Upper lobe of left lung (tissue), 6 donors: ENCODE results near the gene ARHGAP26. TPM values are rescaled to one million over a fixed set of nuclear protein-coding genes. Genes with fewer than 3 reads are reported as not detected.

Experiments used
- ATAC-seq, 2 donors: fragments of 200-7000 bp; cut with Tn5 transposase; one replicate each; pipeline ENCODE4 v1.9.1; 2022; ENCODE audit warnings: mild to moderate bottlenecking in 2 of 2, moderate library complexity in 2 of 2; ENCODE audit not compliant: low FRiP score in 2 of 2
- DNase-seq, 2 donors: peaks; one replicate each; pipeline ENCODE4 v3.0.0-alpha.2; 2019 to 2020
- H3K27ac ChIP-seq, 4 donors: fragments of 200-600 bp; sonication (generic); one replicate each; pipeline ENCODE4 v1.5.1; 2016 to 2019
- H3K27me3 ChIP-seq, 4 donors: fragments of 200-600 bp; sonication (generic); one replicate each; pipeline ENCODE4 v1.5.1; 2017 to 2019
- H3K36me3 ChIP-seq, 4 donors: fragments of 200-600 bp; sonication (generic); one replicate each; pipeline ENCODE4 v1.5.1; 2016 to 2019
- H3K4me1 ChIP-seq, 4 donors: fragments of 200-600 bp; sonication (generic); one replicate each; pipeline ENCODE4 v1.5.1; 2018 to 2019
- H3K4me3 ChIP-seq, 4 donors: fragments of 200-600 bp; sonication (generic); one replicate each; pipeline ENCODE4 v1.5.1; 2017 to 2019; ENCODE audit warnings: mild to moderate bottlenecking in 2 of 4, moderate library complexity in 1 of 4
- H3K9me3 ChIP-seq, 4 donors: fragments of 200-600 bp; sonication (generic); one replicate each; pipeline ENCODE4 v1.5.1; 2018 to 2019
- EP300 ChIP-seq, 4 donors: sonication (generic); formaldehyde crosslinking; IDR thresholded peaks; one replicate each; pipeline ENCODE4 v1.5.1; 2017; ENCODE audit warnings: antibody characterized with exemption in 4 of 4, control low read depth in 2 of 4
- POLR2A ChIP-seq, 4 donors: fragments of 450-650 bp; IDR thresholded peaks; one replicate each; pipeline ENCODE4 v1.5.1; 2016 to 2017; ENCODE audit warnings: antibody characterized with exemption in 4 of 4, mild to moderate bottlenecking in 2 of 4
- POLR2AphosphoS5 ChIP-seq, 2 donors: sonication (generic); formaldehyde crosslinking; IDR thresholded peaks; one replicate each; pipeline ENCODE4 v1.5.1; 2017; ENCODE audit warnings: antibody characterized with exemption in 2 of 2
- WGBS, 2 donors: methylation state at CpG; one replicate each; pipeline ENCODE4 v1.1.5; 2017 to 2018; 5-methylcytosine and 5-hydroxymethylcytosine counted together
- total RNA-seq, 6 donors: library from RNA; depleted of rRNA in 4 of 6; stranded (reverse); fragments of >200 nt in 4 of 6; gene quantifications; one replicate each; pipeline versions ENCODE4 v1.1.0 to v1.2.1, GENCODE V29; 2016 to 2021
- TF ChIP-seq, protein P1 (sequence below), 6 experiments: fragments of 450-650 bp in 4 of 6; fragments of 200-600 bp in 2 of 6; sonication (generic) in 2 of 6; IDR thresholded peaks; one replicate each; pipeline ENCODE4 v1.5.1; 2016 to 2019; ENCODE audit warnings: antibody characterized with exemption in 6 of 6
- donor health status: DM: no; HTN: no; CAD: no; lungs with moderate emphysema.
- donor health status: DM: no; HTN: yes; CAD: no; lungs with severe emphysema.

Gene ARHGAP26
- total RNA-seq, 6 donors from 2014 or later = 34.9 to 90.1 (median 38.9) TPM

DNA sequence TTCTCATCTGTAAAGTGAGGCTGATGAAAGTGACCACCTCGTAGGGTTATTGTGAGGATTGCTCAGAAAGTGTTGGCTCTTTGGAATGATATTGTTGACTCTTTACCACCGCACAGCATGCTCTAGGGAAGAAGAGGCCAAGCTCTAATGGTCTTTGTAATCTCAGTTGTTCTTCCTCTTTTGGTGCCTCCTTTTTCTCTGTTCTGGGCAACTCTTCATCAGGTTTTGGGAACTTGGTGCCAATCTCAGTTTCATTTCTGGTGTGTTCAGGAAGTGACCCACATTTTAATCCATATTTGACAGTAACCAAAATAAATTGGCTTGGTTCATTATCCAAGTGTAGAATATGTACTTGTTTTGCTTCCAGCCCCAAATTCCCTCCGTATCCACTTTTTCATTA lies 25.1 kb downstream of the ARHGAP26 start:
- Histone ChIP-seq H3K36me3 (no peaks in the 10 kb centered on the region), H3K4me1 (peaks cover 14 to 38% (median 27%) of the 10 kb centered on the region in 4 donors), H3K27ac (peak overlapping the region; percentile 23 to 64 (median 48)), H3K4me3 (no peak overlapping the region), H3K9me3 (no peaks in the 10 kb centered on the region), H3K27me3 (no peaks in the 10 kb centered on the region)
- DNase-seq (no peak), ATAC-seq (peak in 1 of 2 donors; percentile 57)
- 74 to 75% methylated on average over 3 of the region's 3 CpGs for WGBS, 2 donors
- TF ChIP-seq, protein P1, sequence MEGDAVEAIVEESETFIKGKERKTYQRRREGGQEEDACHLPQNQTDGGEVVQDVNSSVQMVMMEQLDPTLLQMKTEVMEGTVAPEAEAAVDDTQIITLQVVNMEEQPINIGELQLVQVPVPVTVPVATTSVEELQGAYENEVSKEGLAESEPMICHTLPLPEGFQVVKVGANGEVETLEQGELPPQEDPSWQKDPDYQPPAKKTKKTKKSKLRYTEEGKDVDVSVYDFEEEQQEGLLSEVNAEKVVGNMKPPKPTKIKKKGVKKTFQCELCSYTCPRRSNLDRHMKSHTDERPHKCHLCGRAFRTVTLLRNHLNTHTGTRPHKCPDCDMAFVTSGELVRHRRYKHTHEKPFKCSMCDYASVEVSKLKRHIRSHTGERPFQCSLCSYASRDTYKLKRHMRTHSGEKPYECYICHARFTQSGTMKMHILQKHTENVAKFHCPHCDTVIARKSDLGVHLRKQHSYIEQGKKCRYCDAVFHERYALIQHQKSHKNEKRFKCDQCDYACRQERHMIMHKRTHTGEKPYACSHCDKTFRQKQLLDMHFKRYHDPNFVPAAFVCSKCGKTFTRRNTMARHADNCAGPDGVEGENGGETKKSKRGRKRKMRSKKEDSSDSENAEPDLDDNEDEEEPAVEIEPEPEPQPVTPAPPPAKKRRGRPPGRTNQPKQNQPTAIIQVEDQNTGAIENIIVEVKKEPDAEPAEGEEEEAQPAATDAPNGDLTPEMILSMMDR (IDR thresholded peaks at IDR 0.05) = no peak
- TF ChIP-seq POLR2AphosphoS5 (IDR thresholded peaks at IDR 0.05) = peak in 1 of 2 donors; percentile 18

DNA sequence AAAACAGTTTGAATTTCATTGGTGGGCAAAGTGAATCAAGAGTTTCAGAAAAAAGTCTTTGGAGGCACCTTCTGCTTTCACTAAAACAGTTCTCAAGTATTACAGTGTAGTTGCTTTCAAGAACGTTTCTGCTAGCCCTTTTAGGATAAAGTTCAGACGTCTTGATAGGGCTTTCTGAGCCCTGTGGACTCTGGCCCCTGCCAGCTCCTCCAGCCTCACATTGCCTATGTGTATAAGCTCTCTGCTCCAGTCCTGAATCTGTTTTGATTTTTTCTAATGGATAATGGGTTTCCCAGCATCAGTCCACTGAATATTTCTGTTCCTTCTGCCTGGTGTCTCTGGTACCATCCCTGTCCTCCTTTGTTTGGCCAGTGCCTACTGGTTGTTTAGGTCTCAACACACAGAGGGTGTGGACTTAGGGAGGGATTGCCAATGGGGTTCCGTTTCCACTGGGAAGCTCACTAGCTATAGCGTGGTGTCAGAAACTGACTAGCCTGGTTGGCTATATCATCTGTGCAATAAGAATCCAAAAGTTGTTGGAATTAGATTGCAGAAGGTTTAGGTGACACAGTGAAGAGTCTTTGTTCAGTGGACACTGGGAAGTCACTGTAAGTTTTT lies 26.4 kb downstream of the ARHGAP26 start:
- WGBS, 2 donors = 79 to 81% methylated on average over 4 of the region's 4 CpGs
- no peak for ATAC-seq

DNA sequence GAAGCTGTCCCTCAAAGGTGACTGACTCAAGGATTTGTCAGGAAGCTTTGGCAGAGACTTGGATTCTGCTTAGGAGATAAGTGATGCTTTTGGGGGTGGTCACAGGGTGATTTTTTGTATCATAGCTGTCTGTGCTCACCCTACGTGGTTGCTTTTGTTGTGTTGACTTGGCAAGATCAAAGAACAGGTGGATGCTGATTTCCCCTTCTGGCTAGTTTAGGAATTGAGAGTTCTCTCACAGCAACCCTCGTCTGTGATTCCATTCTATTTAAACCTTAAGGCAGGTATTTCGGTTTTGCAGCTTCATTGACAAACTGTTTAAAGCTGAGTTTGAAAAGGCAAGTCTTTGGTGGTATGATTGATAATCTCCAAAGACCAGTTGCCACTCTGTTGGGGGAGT lies 27.2 kb downstream of the ARHGAP26 start:
- H3K36me3 ChIP-seq = no peaks in the 10 kb centered on the region
- peaks cover 20 to 51% (median 32%) of the 10 kb centered on the region in 4 donors for H3K4me1 ChIP-seq
- no peaks in the 10 kb centered on the region for H3K27me3 ChIP-seq
- no peak for ATAC-seq
- no peak overlapping the region for H3K4me3 ChIP-seq
- WGBS, 2 donors = 80 to 89% methylated on average over 3 of the region's 3 CpGs
- TF ChIP-seq, protein P1 (IDR thresholded peaks at IDR 0.05) = no peak
- TF ChIP-seq POLR2AphosphoS5 (IDR thresholded peaks at IDR 0.05) (no peak), EP300 (IDR thresholded peaks at IDR 0.05) (no peak), POLR2A (IDR thresholded peaks at IDR 0.05) (no peak)
- H3K27ac ChIP-seq = peak overlapping the region; percentile 73 to 79 (median 78)
- DNase-seq = no peak
- H3K9me3 ChIP-seq = no peaks in the 10 kb centered on the region

More for the DNA sequence above, 26.4 kb downstream of the ARHGAP26 start:
- TF ChIP-seq POLR2AphosphoS5 (IDR thresholded peaks at IDR 0.05) (no peak), POLR2A (IDR thresholded peaks at IDR 0.05) (no peak), EP300 (IDR thresholded peaks at IDR 0.05) (no peak)
- TF ChIP-seq, protein P1 (IDR thresholded peaks at IDR 0.05) = no peak
- Histone ChIP-seq H3K27ac (peak overlapping the region in 1 of 4 donors; percentile 79), H3K36me3 (no peaks in the 10 kb centered on the region), H3K9me3 (no peaks in the 10 kb centered on the region), H3K4me3 (no peak overlapping the region), H3K4me1 (peaks cover 20 to 46% (median 31%) of the 10 kb centered on the region in 4 donors), H3K27me3 (no peaks in the 10 kb centered on the region)
- DNase-seq = no peak

DNA sequence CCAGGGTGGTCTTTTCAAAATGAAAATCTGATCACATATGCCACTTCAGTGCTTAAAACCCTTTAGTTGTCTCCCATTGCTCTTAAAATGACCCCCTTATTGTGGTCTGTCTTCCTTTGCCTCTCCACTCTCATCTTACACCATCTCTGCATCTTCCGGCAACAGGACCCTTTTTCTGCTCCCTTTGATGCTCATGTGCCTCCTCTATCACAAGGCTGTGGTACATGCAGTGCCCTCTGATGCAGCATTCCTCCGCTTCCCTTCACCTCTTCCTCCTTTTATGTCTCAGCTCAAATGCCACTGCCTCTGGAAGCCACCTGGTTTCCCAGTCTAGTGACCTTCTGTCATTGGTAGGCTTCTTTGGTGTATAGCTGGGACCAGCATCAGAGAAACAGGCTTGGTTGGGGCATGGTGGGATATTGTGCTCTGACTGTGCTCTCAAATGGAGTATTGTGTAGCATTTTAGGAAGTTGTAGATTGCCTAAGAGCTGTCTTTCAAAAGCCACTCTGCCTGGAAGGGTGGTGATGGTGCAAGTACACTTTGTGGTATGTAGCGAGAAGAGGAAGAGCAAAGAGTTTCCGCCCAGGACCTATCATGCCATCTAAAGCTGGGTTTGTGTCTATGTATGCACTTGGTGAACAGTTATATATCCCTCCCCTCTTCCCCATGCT lies 28.1 kb downstream of the ARHGAP26 start:
- Histone ChIP-seq H3K27me3 (no peaks in the 10 kb centered on the region), H3K4me1 (peaks cover 20 to 59% (median 40%) of the 10 kb centered on the region in 4 donors), H3K4me3 (no peak overlapping the region), H3K27ac (peak overlapping the region; percentile 73 to 79 (median 78)), H3K9me3 (no peaks in the 10 kb centered on the region), H3K36me3 (no peaks in the 10 kb centered on the region)
- WGBS, 2 donors = 66 to 83% methylated on average over 4 of the region's 4 CpGs
- TF ChIP-seq EP300 (IDR thresholded peaks at IDR 0.05) (peak in 2 of 4 donors; percentile 53 to 62), POLR2A (IDR thresholded peaks at IDR 0.05) (peak in 1 of 4 donors; percentile 29), POLR2AphosphoS5 (IDR thresholded peaks at IDR 0.05) (peak; percentile 75 to 86)
- TF ChIP-seq, protein P1 (IDR thresholded peaks at IDR 0.05) = no peak
- DNase-seq = peak in 1 of 2 donors; percentile 70
- ATAC-seq = peak; percentile 85 to 89
